Thoracic aorta (tissue), 2 donors: ENCODE results near the gene NBL1. TPM values are rescaled to one million over a fixed set of nuclear protein-coding genes. Genes with fewer than 3 reads are reported as not detected.
A peak's percentile ranks its signal among the peaks of the same experiment; 100 is the strongest.

Experiments
- ATAC-seq: fragments of 150-250 bp; one replicate; pipeline ENCODE4 v1.8.0; 2017; ENCODE audit warnings: low read depth; ENCODE audit not compliant: insufficient number of reproducible peaks, low FRiP score
- DNase-seq: peaks from one replicate; pipeline ENCODE4 v3.0.0-alpha.2; 2020; ENCODE audit warnings: low spot score
- H3K27ac ChIP-seq, 2 donors: fragments of 200-600 bp; sonication (generic); 1 replicate in 1 of 2; 2 replicates in 1 of 2; pipeline ENCODE4 v1.5.1; 2016; ENCODE audit warnings: mild to moderate bottlenecking in 2 of 2, moderate library complexity in 2 of 2
- H3K27me3 ChIP-seq: fragments of 200-600 bp; sonication (generic); replicated peaks from 2 replicates; pipeline ENCODE4 v1.6.0; 2016; ENCODE audit warnings: mild to moderate bottlenecking; ENCODE audit not compliant: insufficient read depth
- H3K36me3 ChIP-seq: fragments of 200-600 bp; sonication (generic); one replicate; pipeline ENCODE4 v1.5.1; 2016
- H3K4me1 ChIP-seq, 2 donors: fragments of 200-600 bp; sonication (generic); 1 replicate in 1 of 2; 2 replicates in 1 of 2; pipeline versions ENCODE4 v1.5.1 to v1.6.0; 2016; ENCODE audit warnings: low read depth in 2 of 2, mild to moderate bottlenecking in 1 of 2; ENCODE audit not compliant: control insufficient read depth in 1 of 2
- H3K4me3 ChIP-seq: fragments of 200-600 bp; sonication (generic); 2 replicates; pipeline ENCODE4 v1.5.1; 2016; ENCODE audit warnings: mild to moderate bottlenecking
- H3K9me3 ChIP-seq: fragments of 200-600 bp; sonication (generic); 2 replicates; pipeline ENCODE4 v1.5.1; 2016
- CTCF ChIP-seq: fragments of 200-600 bp; sonication (generic); IDR thresholded peaks from one replicate; pipeline ENCODE4 v1.5.1; 2019; ENCODE audit warnings: antibody characterized with exemption
- total RNA-seq, 2 donors: library from RNA; depleted of rRNA; stranded (reverse); fragments of >200 nt; gene quantifications; one replicate each; pipeline versions ENCODE4 v1.1.0 to v1.2.3, GENCODE V29; 2016

NBL1 gene
- total RNA-seq, 2 donors from 2014 or later: 77.0 to 82.0 TPM

GRCh38 chr1:19703280-19703679 lies 59.2 kb downstream of the NBL1 start:
- ATAC-seq: no peak
- no peaks in the 10 kb centered on the region for H3K27me3 ChIP-seq
- H3K36me3 ChIP-seq: peaks cover 13% of the 10 kb centered on the region
- no peak for DNase-seq
- H3K9me3 ChIP-seq: no peaks in the 10 kb centered on the region
- H3K4me1 ChIP-seq: peaks cover 3 to 10% of the 10 kb centered on the region in 2 donors
- H3K4me3 ChIP-seq: no peak overlapping the region
- no peak for TF ChIP-seq CTCF
- H3K27ac ChIP-seq: no peak overlapping the region

- peak; percentile 94 for TF ChIP-seq CTCF
- Histone ChIP-seq H3K27me3 (no peaks in the 10 kb centered on the region), H3K4me1 (peaks cover 3 to 10% of the 10 kb centered on the region in 2 donors), H3K27ac (no peak overlapping the region), H3K4me3 (no peak overlapping the region), H3K9me3 (no peaks in the 10 kb centered on the region), H3K36me3 (peaks cover 13% of the 10 kb centered on the region)
- DNase-seq (peak; percentile 10), ATAC-seq (peak; percentile 55)
Observed at GRCh38 chr1:19704247-19705113, 60.4 kb downstream of the NBL1 start.

- H3K9me3 ChIP-seq: no peaks in the 10 kb centered on the region
- H3K27ac ChIP-seq: no peak overlapping the region
- H3K27me3 ChIP-seq: no peaks in the 10 kb centered on the region
- H3K36me3 ChIP-seq: peaks cover 4% of the 10 kb centered on the region
- ATAC-seq: no peak
- no peak overlapping the region for H3K4me3 ChIP-seq
- peaks cover 3 to 10% of the 10 kb centered on the region in 2 donors for H3K4me1 ChIP-seq
- no peak for TF ChIP-seq CTCF
- no peak for DNase-seq
Observed at GRCh38 chr1:19705464-19705863, 61.4 kb downstream of the NBL1 start.

GRCh38 chr1:19706136-19706535 lies 62.0 kb downstream of the NBL1 start:
- H3K4me1 ChIP-seq: peaks cover 3 to 10% of the 10 kb centered on the region in 2 donors
- H3K9me3 ChIP-seq: no peaks in the 10 kb centered on the region
- ATAC-seq (no peak), DNase-seq (no peak)
- no peak for TF ChIP-seq CTCF
- peaks cover 4% of the 10 kb centered on the region for H3K36me3 ChIP-seq
- no peaks in the 10 kb centered on the region for H3K27me3 ChIP-seq
- H3K4me3 ChIP-seq: no peak overlapping the region
- H3K27ac ChIP-seq: no peak overlapping the region

Other genes with a start within 250 kb of the NBL1 start
- 100 to 1,000 TPM; 119 to 174 TPM for gene CAPZB, start 158.8 kb upstream of the NBL1 start, total RNA-seq
- under 1 TPM in 1 of 2 donors, not detected in 1; 0.41 TPM for gene HTR6, start 20.6 kb downstream of the NBL1 start, total RNA-seq
- gene TMCO4, start 155.6 kb downstream of the NBL1 start, total RNA-seq: 10 to 100 TPM; 33.2 to 33.4 TPM
- gene RNF186, start 171.0 kb downstream of the NBL1 start, total RNA-seq: not detected
- 1 to 10 TPM; 3.9 to 7.1 TPM for gene OTUD3, start 238.1 kb downstream of the NBL1 start, total RNA-seq